HFFc6 (cell line): ENCODE data around the gene FUT1. TPM values are rescaled to one million over a fixed set of nuclear protein-coding genes. Genes with fewer than 3 reads are reported as not detected.

Experiments
- DNase-seq: peaks from one replicate; pipeline ENCODE4 v3.0.0-alpha.2; 2018
- H3K27ac Mint-ChIP-seq: 2 replicates; pipeline ENCODE4 v1.8.0; 2020; ENCODE audit warnings: mild to moderate bottlenecking, mixed read lengths
- H3K27me3 Mint-ChIP-seq: 2 replicates; pipeline ENCODE4 v1.8.0; 2021; ENCODE audit warnings: mild to moderate bottlenecking, moderate library complexity, mixed read lengths; ENCODE audit not compliant: insufficient read depth
- H3K36me3 Mint-ChIP-seq: 2 replicates; pipeline ENCODE4 v1.8.0; 2021; ENCODE audit warnings: low read depth, mixed read lengths
- H3K4me1 Mint-ChIP-seq: 2 replicates; pipeline ENCODE4 v1.8.0; 2020; ENCODE audit warnings: low read depth, mixed read lengths
- H3K4me3 Mint-ChIP-seq: 2 replicates; pipeline ENCODE4 v1.8.0; 2020; ENCODE audit warnings: mild to moderate bottlenecking, moderate library complexity, mixed read lengths
- H3K9me3 Mint-ChIP-seq: 2 replicates; pipeline ENCODE4 v1.8.0; 2020; ENCODE audit warnings: mild to moderate bottlenecking, mixed read lengths
- total RNA-seq, 6 experiments: library from RNA; stranded (reverse); fragmentation: NEBNext Ultra II Directional; extraction: Animal tissue kit (Norgen Biotek cat#: 25700); gene quantifications; 2 replicates in 1 of 6; 3 replicates in 5 of 6; pipeline ENCODE4 v1.2.3, GENCODE V29; 2021
- TF ChIP-seq, protein P1 (sequence below): fragments of 200-600 bp; sonication (generic); IDR thresholded peaks from 2 replicates; pipeline ENCODE4 v1.5.0; 2021; ENCODE audit warnings: antibody characterized with exemption, mild to moderate bottlenecking

The FUT1 gene
- total RNA-seq, 6 experiments from 2014 or later, result 0.05 to 0.06 (median 0.05) TPM; not detected in 3

DNA sequence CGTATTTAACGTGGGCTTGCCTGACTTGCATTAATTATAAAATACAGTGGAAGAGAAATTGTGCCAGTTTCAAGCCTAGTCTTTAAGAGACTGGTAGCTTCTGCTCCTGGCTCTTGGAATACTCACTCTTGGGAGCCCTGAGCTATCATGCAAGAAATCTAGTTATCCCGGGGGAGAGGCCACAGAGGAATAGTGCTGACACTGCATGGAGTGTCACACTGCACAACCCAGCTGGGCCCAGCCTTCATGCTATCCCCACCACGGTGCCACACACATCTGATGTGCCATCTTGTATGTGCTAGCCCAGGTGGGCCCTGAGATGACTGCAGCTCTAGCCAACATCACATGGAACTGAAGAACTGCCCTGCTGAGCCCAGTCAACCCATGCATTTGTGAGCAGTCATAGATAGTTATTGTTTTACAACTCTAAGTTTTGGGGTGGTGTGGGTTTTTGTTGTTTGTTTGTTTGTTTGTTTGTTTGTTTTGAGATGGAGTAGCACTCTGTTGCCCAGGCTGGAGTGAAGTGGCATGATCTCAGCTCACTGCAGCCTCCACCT lies 41.3 kb downstream of the FUT1 start:
- no peak overlapping the region for H3K27ac Mint-ChIP-seq
- peaks cover 24% of the 10 kb centered on the region for H3K4me1 Mint-ChIP-seq
- no peak overlapping the region for H3K4me3 Mint-ChIP-seq
- no peaks in the 10 kb centered on the region; the same call in 1 of the 2 replicates for H3K36me3 Mint-ChIP-seq
- no peak for DNase-seq
- no peaks in the 10 kb centered on the region; the same call in none of the 2 replicates for H3K27me3 Mint-ChIP-seq
- TF ChIP-seq, protein P1, sequence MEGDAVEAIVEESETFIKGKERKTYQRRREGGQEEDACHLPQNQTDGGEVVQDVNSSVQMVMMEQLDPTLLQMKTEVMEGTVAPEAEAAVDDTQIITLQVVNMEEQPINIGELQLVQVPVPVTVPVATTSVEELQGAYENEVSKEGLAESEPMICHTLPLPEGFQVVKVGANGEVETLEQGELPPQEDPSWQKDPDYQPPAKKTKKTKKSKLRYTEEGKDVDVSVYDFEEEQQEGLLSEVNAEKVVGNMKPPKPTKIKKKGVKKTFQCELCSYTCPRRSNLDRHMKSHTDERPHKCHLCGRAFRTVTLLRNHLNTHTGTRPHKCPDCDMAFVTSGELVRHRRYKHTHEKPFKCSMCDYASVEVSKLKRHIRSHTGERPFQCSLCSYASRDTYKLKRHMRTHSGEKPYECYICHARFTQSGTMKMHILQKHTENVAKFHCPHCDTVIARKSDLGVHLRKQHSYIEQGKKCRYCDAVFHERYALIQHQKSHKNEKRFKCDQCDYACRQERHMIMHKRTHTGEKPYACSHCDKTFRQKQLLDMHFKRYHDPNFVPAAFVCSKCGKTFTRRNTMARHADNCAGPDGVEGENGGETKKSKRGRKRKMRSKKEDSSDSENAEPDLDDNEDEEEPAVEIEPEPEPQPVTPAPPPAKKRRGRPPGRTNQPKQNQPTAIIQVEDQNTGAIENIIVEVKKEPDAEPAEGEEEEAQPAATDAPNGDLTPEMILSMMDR, result no peak
- no peaks in the 10 kb centered on the region; the same call in 1 of the 2 replicates for H3K9me3 Mint-ChIP-seq

DNA sequence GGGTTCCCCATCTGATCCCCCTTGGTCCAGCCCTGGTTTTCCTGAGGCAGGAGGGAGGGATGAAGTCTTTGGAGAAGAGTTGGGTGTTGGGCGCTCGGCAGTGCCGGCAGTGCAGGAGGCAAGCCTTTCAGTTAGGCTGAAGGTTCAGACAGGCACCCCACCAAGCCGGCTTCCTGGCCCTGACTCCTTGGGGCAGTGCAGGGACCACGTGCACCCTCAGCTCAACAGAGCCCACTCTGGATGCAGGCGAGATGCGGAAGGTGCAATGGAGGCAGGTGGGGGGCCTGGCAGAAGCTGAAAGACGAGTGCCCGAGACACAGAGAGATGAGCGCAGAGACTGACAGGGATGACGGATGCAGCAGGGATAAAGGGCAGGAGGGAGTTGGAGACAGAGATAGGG lies 44.0 kb downstream of the FUT1 start:
- Mint-ChIP-seq H3K27me3 (peaks cover 1% of the 10 kb centered on the region), H3K4me1 (0 out of 2 replicates have a peak, but pooled peaks cover 6% of the 10 kb centered on the region), H3K27ac (no peak overlapping the region), H3K36me3 (no peaks in the 10 kb centered on the region; the same call in 1 of the 2 replicates), H3K4me3 (no peak overlapping the region), H3K9me3 (no peaks in the 10 kb centered on the region; the same call in 1 of the 2 replicates)
- TF ChIP-seq, protein P1, result no peak
- DNase-seq, result no peak

DNA sequence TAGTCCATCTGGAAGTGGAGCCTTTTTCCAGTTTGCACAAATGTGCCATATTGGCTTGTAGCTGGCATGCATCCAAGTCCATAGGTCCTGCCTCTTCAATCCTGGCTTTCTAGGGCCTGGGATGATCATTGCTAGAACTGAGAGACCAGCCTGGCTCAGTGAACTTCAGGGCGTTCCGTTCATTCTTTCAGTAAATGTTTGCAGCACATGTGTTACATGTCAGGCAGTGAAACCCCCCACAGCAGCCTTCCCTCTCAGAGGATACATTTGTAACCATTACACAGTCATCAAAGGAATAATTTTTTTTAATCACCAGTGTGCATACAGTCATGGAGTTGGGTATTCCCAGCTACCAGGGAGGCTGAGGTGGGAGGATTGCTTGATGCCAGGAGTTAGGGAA lies 47.0 kb downstream of the FUT1 start:
- DNase-seq, result no peak
- Mint-ChIP-seq H3K36me3 (no peaks in the 10 kb centered on the region; the same call in 1 of the 2 replicates), H3K9me3 (no peaks in the 10 kb centered on the region), H3K27ac (no peak overlapping the region), H3K27me3 (peaks cover 1% of the 10 kb centered on the region; the same call in 1 of the 2 replicates), H3K4me1 (no peaks in the 10 kb centered on the region), H3K4me3 (no peak overlapping the region)
- TF ChIP-seq, protein P1, result no peak

DNA sequence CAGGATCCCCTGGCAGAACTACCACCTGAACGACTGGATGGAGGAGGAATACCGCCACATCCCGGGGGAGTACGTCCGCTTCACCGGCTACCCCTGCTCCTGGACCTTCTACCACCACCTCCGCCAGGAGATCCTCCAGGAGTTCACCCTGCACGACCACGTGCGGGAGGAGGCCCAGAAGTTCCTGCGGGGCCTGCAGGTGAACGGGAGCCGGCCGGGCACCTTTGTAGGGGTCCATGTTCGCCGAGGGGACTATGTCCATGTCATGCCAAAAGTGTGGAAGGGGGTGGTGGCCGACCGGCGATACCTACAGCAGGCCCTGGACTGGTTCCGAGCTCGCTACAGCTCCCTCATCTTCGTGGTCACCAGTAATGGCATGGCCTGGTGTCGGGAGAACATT lies 49.1 kb downstream of the FUT1 start:
- H3K36me3 Mint-ChIP-seq, result no peaks in the 10 kb centered on the region; the same call in 1 of the 2 replicates
- DNase-seq, result no peak
- TF ChIP-seq, protein P1, result no peak
- H3K9me3 Mint-ChIP-seq, result no peaks in the 10 kb centered on the region
- peaks cover 14% of the 10 kb centered on the region for H3K4me1 Mint-ChIP-seq
- no peak overlapping the region for H3K27ac Mint-ChIP-seq
- peaks cover 4% of the 10 kb centered on the region; the same call in 1 of the 2 replicates for H3K27me3 Mint-ChIP-seq
- no peak overlapping the region for H3K4me3 Mint-ChIP-seq

DNA sequence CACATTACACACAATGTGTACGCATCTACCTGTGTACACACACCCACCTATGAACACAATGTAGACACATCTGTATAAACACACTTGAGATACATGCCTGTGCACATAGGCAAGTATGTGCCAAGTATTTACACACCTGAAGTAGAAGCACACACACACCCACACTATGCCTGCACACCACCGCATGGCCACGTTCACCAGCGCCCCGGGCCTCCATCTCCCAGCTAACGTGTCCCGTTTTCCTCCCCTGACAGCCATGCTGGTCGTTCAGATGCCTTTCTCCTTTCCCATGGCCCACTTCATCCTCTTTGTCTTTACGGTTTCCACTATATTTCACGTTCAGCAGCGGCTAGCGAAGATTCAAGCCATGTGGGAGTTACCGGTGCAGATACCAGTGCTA lies 49.7 kb downstream of the FUT1 start:
- Mint-ChIP-seq H3K36me3 (no peaks in the 10 kb centered on the region; the same call in 1 of the 2 replicates), H3K27me3 (peaks cover 4% of the 10 kb centered on the region; the same call in 1 of the 2 replicates), H3K9me3 (no peaks in the 10 kb centered on the region), H3K4me3 (no peak overlapping the region), H3K4me1 (peaks cover 20% of the 10 kb centered on the region), H3K27ac (no peak overlapping the region)
- TF ChIP-seq, protein P1, result no peak
- DNase-seq, result no peak
